ENCODE results near the gene UBR4. TPM values are rescaled to one million over a fixed set of nuclear protein-coding genes. Genes with fewer than 3 reads are reported as not detected.

Gene UBR4
- total RNA-seq, 1 donor from 2014 or later, result 75.0 TPM

- DNase-seq, result no peak
Measured at GRCh38 chr1:19035377-19036040, 174.6 kb downstream of the UBR4 start.

- DNase-seq, result no peak
Measured at GRCh38 chr1:19034721-19035120, 175.3 kb downstream of the UBR4 start.

GRCh38 chr1:19033926-19034680 is 176.0 kb downstream of the UBR4 start:
- DNase-seq, result no peak

GRCh38 chr1:19033515-19033839 is 176.6 kb downstream of the UBR4 start:
- DNase-seq, result no peak

- no peak for DNase-seq
Measured at GRCh38 chr1:19032701-19033514, 177.2 kb downstream of the UBR4 start.

GRCh38 chr1:19032413-19032695 is 177.7 kb downstream of the UBR4 start:
- DNase-seq, result no peak

GRCh38 chr1:19029191-19030085 is 180.6 kb downstream of the UBR4 start:
- DNase-seq, result no peak

- no peak for DNase-seq
Measured at GRCh38 chr1:19028546-19029129, 181.4 kb downstream of the UBR4 start.

- no peak for DNase-seq
Measured at GRCh38 chr1:19028110-19028509, 182.0 kb downstream of the UBR4 start.

Other genes starting within 250 kb of the UBR4 start
- gene EMC1, start 41.3 kb upstream of the UBR4 start, total RNA-seq, result 74.1 TPM
- 26.0 TPM for gene MRTO4, start 41.5 kb upstream of the UBR4 start, total RNA-seq
- gene AKR7A3, start 78.5 kb upstream of the UBR4 start, total RNA-seq, result 1.2 TPM
- 24.2 TPM for gene AKR7A2, start 101.9 kb upstream of the UBR4 start, total RNA-seq
- 18.4 TPM for gene SLC66A1, start 102.1 kb upstream of the UBR4 start, total RNA-seq